ENCODE measurements around the gene RNF112. TPM values are rescaled to one million over a fixed set of nuclear protein-coding genes. Genes with fewer than 3 reads are reported as not detected.

The RNF112 gene
- total RNA-seq, 1 experiment from 2014 or later, result 0.10 TPM

- ChIA-PET CTCF (no interaction called here), POLR2A (no interaction called here)
- ATAC-seq, result no peak
- TF ChIP-seq CTCF (IDR thresholded peaks at IDR 0.05) (no peak), REST (IDR thresholded peaks at IDR 0.05; ENCODE audit: insufficient read depth in 1 of 2, low read depth in 2 of 2, low read length in 1 of 2) (no peak), POLR2AphosphoS5 (IDR thresholded peaks at IDR 0.05; ENCODE audit: low read depth, low read length) (no peak), SIN3A (IDR thresholded peaks at IDR 0.05; ENCODE audit: borderline replicate concordance, insufficient read depth, low read depth, low read length) (no peak), TCF7L2 (IDR thresholded peaks at IDR 0.05; ENCODE audit: low read depth, low read length) (no peak)
- H3K4me1 ChIP-seq (ENCODE audit: control insufficient read depth, insufficient read depth, low read length), result no peaks in the 10 kb centered on the region
- H3K27me3 ChIP-seq (ENCODE audit: control insufficient read depth, insufficient read depth, low read length), result no peaks in the 10 kb centered on the region
- intact Hi-C loops (cut with micrococcal nuclease; ENCODE audit: unreplicated experiment), result no loop called here
- BruUV-seq (replicated peaks), result no TSS peak
- no peak overlapping the region for H3K27ac ChIP-seq (ENCODE audit: low read length)
- H3K4me3 ChIP-seq (ENCODE audit: low read depth in 2 of 2, low read length in 2 of 2), result no peak overlapping the region
- in situ Hi-C loops (cut with HindIII; ENCODE audit: low pct_unique_long_range_greater_than_20kb, low sequenced_read_pairs), result no loop called here
- DNase-seq (ENCODE audit: low read depth, low spot score), result no peak
- H3K36me3 ChIP-seq (ENCODE audit: control insufficient read depth, insufficient read depth, low read length), result no peaks in the 10 kb centered on the region
- H3K9me3 ChIP-seq (ENCODE audit: control insufficient read depth, insufficient read depth, low read depth, low read length), result no peaks in the 10 kb centered on the region
Observed at GRCh38 chr17:19403021-19403420, 8.0 kb upstream of the RNF112 start.

- Histone ChIP-seq H3K9me3 (ENCODE audit: control insufficient read depth, insufficient read depth, low read depth, low read length) (no peaks in the 10 kb centered on the region), H3K27me3 (ENCODE audit: control insufficient read depth, insufficient read depth, low read length) (no peaks in the 10 kb centered on the region), H3K36me3 (ENCODE audit: control insufficient read depth, insufficient read depth, low read length) (no peaks in the 10 kb centered on the region), H3K27ac (ENCODE audit: low read length) (no peak overlapping the region), H3K4me3 (ENCODE audit: low read depth in 2 of 2, low read length in 2 of 2) (no peak overlapping the region), H3K4me1 (ENCODE audit: control insufficient read depth, insufficient read depth, low read length) (no peaks in the 10 kb centered on the region)
- intact Hi-C loops (cut with micrococcal nuclease; ENCODE audit: unreplicated experiment) (no loop called here), in situ Hi-C loops (cut with HindIII; ENCODE audit: low pct_unique_long_range_greater_than_20kb, low sequenced_read_pairs) (no loop called here)
- DNase-seq (ENCODE audit: low read depth, low spot score) (no peak), ATAC-seq (no peak)
- POLR2A ChIA-PET, result no interaction called here
- BruUV-seq (replicated peaks), result no TSS peak
- CTCF ChIA-PET, result no interaction called here
- TF ChIP-seq SIN3A (IDR thresholded peaks at IDR 0.05; ENCODE audit: borderline replicate concordance, insufficient read depth, low read depth, low read length) (no peak), POLR2AphosphoS5 (IDR thresholded peaks at IDR 0.05; ENCODE audit: low read depth, low read length) (no peak), TCF7L2 (IDR thresholded peaks at IDR 0.05; ENCODE audit: low read depth, low read length) (no peak)
Observed at GRCh38 chr17:19404264-19404663, 6.8 kb upstream of the RNF112 start.

- TF ChIP-seq POLR2AphosphoS5 (IDR thresholded peaks at IDR 0.05; ENCODE audit: low read depth, low read length) (no peak), REST (IDR thresholded peaks at IDR 0.05; ENCODE audit: insufficient read depth in 1 of 2, low read depth in 2 of 2, low read length in 1 of 2) (no peak), CTCF (IDR thresholded peaks at IDR 0.05) (no peak), TCF7L2 (IDR thresholded peaks at IDR 0.05; ENCODE audit: low read depth, low read length) (no peak), SIN3A (IDR thresholded peaks at IDR 0.05; ENCODE audit: borderline replicate concordance, insufficient read depth, low read depth, low read length) (no peak)
- intact Hi-C loops (cut with micrococcal nuclease; ENCODE audit: unreplicated experiment) (no loop called here), in situ Hi-C loops (cut with HindIII; ENCODE audit: low pct_unique_long_range_greater_than_20kb, low sequenced_read_pairs) (no loop called here)
- Histone ChIP-seq H3K27ac (ENCODE audit: low read length) (no peak overlapping the region), H3K4me1 (ENCODE audit: control insufficient read depth, insufficient read depth, low read length) (no peaks in the 10 kb centered on the region), H3K4me3 (ENCODE audit: low read depth in 2 of 2, low read length in 2 of 2) (no peak overlapping the region), H3K27me3 (ENCODE audit: control insufficient read depth, insufficient read depth, low read length) (no peaks in the 10 kb centered on the region), H3K9me3 (ENCODE audit: control insufficient read depth, insufficient read depth, low read depth, low read length) (no peaks in the 10 kb centered on the region), H3K36me3 (ENCODE audit: control insufficient read depth, insufficient read depth, low read length) (no peaks in the 10 kb centered on the region)
- ChIA-PET POLR2A (interaction anchor here (0.5 kb wide), 1 partner anchor 61 kb away, joined by 3 read pairs; no protein-coding TSS in a partner anchor), CTCF (no interaction called here)
- no peak for DNase-seq (ENCODE audit: low read depth, low spot score)
- no TSS peak for BruUV-seq (replicated peaks)
- no peak for ATAC-seq
Observed at GRCh38 chr17:19405114-19405513, 5.9 kb upstream of the RNF112 start.
